ENCODE results near the gene PAQR9. TPM values are rescaled to one million over a fixed set of nuclear protein-coding genes. Genes with fewer than 3 reads are reported as not detected.

Gene PAQR9
- total and polyA plus RNA-seq, 8 donors: 0.11 to 0.13 TPM; not detected in 6

GRCh38 chr3:142999881-143000280 is 36.4 kb upstream of the PAQR9 start:
- H3K27me3 ChIP-seq: no peaks in the 10 kb centered on the region
- no peaks in the 10 kb centered on the region for H3K9me3 ChIP-seq
- H3K4me1 ChIP-seq: peaks cover 14 to 33% of the 10 kb centered on the region in 2 donors
- DNase-seq (no peak), ATAC-seq (no peak)
- H3K36me3 ChIP-seq: no peaks in the 10 kb centered on the region
- H3K27ac ChIP-seq: no peak overlapping the region
- TF ChIP-seq, protein P1, sequence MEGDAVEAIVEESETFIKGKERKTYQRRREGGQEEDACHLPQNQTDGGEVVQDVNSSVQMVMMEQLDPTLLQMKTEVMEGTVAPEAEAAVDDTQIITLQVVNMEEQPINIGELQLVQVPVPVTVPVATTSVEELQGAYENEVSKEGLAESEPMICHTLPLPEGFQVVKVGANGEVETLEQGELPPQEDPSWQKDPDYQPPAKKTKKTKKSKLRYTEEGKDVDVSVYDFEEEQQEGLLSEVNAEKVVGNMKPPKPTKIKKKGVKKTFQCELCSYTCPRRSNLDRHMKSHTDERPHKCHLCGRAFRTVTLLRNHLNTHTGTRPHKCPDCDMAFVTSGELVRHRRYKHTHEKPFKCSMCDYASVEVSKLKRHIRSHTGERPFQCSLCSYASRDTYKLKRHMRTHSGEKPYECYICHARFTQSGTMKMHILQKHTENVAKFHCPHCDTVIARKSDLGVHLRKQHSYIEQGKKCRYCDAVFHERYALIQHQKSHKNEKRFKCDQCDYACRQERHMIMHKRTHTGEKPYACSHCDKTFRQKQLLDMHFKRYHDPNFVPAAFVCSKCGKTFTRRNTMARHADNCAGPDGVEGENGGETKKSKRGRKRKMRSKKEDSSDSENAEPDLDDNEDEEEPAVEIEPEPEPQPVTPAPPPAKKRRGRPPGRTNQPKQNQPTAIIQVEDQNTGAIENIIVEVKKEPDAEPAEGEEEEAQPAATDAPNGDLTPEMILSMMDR (IDR thresholded peaks at IDR 0.05): no peak
- no peak overlapping the region for H3K4me3 ChIP-seq
- intact Hi-C loops (cut with DNase I): loop anchor here in 1 of 2 donors (10.0 kb wide), 1 partner anchor 415 kb away; no protein-coding TSS in a partner anchor

GRCh38 chr3:142998439-142998838 is 35.0 kb upstream of the PAQR9 start:
- DNase-seq (no peak), ATAC-seq (no peak)
- Histone ChIP-seq H3K4me3 (no peak overlapping the region), H3K4me1 (peaks cover 14 to 29% of the 10 kb centered on the region in 2 donors), H3K9me3 (no peaks in the 10 kb centered on the region), H3K36me3 (no peaks in the 10 kb centered on the region), H3K27me3 (no peaks in the 10 kb centered on the region), H3K27ac (no peak overlapping the region)
- intact Hi-C loops (cut with DNase I): loop anchor here in 1 of 2 donors (10.0 kb wide), 1 partner anchor 414 kb away; no protein-coding TSS in a partner anchor
- TF ChIP-seq, protein P1 (IDR thresholded peaks at IDR 0.05): no peak

DNA sequence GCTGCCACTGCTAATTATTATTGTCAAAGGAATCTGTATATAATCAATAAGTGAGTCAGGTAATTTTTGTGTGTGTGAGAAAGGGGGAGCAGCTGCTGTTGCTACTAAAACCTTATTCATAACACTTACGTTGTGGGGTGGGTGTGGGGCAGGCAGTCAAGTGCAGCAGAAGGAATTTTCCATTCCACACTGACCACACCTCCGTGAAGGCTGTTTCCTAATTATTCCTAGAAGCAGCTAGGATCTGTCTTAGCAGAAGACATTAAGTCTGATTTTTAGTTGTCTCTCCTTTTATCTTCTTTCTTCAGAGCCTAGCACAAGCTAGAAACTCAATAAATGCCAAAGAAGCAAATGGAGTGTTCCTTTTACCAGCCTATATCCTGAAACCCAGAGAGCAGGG is 33.9 kb upstream of the PAQR9 start:
- ATAC-seq: peak; percentile 17
- Histone ChIP-seq H3K36me3 (no peaks in the 10 kb centered on the region), H3K4me3 (no peak overlapping the region), H3K4me1 (peaks cover 5 to 21% of the 10 kb centered on the region in 2 donors), H3K27ac (no peak overlapping the region), H3K27me3 (no peaks in the 10 kb centered on the region), H3K9me3 (no peaks in the 10 kb centered on the region)
- intact Hi-C loops (cut with DNase I): loop anchor here in 1 of 2 donors (10.0 kb wide), 1 partner anchor 413 kb away; no protein-coding TSS in a partner anchor
- DNase-seq: peak in 1 of 4 donors; percentile 42
- TF ChIP-seq, protein P1 (IDR thresholded peaks at IDR 0.05): no peak

DNA sequence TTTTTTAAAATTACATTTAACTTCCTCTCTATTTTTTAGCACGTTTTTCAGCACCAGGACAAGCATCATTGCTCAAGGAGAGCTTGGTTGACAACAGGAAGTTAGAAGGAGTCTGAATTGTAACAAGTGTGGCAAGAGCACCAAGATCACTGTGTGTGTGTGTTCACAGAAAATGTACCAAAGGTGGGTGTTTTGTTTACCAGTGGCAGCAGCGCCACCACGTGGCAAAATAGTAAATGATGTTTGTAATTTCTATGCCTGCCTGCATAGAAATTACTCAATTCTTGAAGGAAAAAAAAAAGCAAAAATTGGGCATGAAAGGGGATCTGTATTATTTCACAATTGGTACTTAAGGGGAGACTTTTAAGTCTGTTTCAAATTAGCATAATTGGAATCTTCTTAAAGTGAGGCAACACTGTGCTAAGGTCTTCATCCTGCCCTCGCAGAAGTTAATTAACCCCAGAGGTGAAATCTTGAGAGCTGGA is 30.5 kb upstream of the PAQR9 start:
- Histone ChIP-seq H3K4me3 (no peak overlapping the region), H3K27me3 (no peaks in the 10 kb centered on the region), H3K36me3 (no peaks in the 10 kb centered on the region), H3K27ac (no peak overlapping the region), H3K4me1 (peaks cover 0 to 13% of the 10 kb centered on the region in 2 donors), H3K9me3 (no peaks in the 10 kb centered on the region)
- ATAC-seq: peak; percentile 65
- TF ChIP-seq, protein P1 (IDR thresholded peaks at IDR 0.05): peak; percentile 48 to 70
- intact Hi-C loops (cut with DNase I): loop anchor here in 1 of 2 donors (5.0 to 10.0 kb wide), 2 partner anchors 167 to 409 kb away; no protein-coding TSS in a partner anchor
- peak in 2 of 4 donors; percentile 51 to 68 for DNase-seq

DNA sequence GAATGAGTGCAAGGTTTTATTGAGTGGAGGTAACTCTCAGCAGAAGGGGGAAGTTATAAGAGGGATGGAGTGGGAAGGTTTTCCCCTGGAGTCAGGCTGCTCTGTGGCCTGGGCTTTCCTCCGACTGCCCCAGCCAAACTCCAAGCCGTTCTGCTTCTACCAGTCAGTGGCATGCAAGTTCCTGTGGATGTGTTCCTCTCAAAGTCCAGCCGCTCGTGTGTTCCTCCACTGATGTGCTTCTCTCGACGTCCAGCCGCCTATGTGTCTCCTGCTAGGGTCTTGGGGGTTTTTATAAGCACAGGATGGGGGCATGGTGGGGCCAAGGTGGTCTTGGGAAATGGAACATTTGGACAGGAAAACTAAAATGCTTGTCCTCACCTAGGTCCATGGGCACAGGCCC is 28.8 kb upstream of the PAQR9 start:
- Histone ChIP-seq H3K27me3 (no peaks in the 10 kb centered on the region), H3K27ac (no peak overlapping the region), H3K36me3 (no peaks in the 10 kb centered on the region), H3K4me3 (no peak overlapping the region), H3K4me1 (peaks cover 0 to 13% of the 10 kb centered on the region in 2 donors), H3K9me3 (no peaks in the 10 kb centered on the region)
- TF ChIP-seq, protein P1 (IDR thresholded peaks at IDR 0.05): no peak
- no peak for DNase-seq
- ATAC-seq: no peak
- intact Hi-C loops (cut with DNase I): loop anchor here in 1 of 2 donors (5.0 to 10.0 kb wide), 2 partner anchors 165 to 408 kb away; no protein-coding TSS in a partner anchor

Data from left lung (tissue), 10 donors.